GM19043 (cell line): Measurements from ENCODE around the gene WNT5B.

Experiments
- ATAC-seq: cut with Tn5 transposase; IDR thresholded peaks from one replicate; pipeline ENCODE4 v1.9.1; 2021; ENCODE audit warnings: low read depth; ENCODE audit not compliant: unreplicated experiment

The WNT5B gene

GRCh38 chr12:1646569-1647284, 17.7 kb downstream of the WNT5B start:
- no peak for ATAC-seq

GRCh38 chr12:1647285-1647669, 18.2 kb downstream of the WNT5B start:
- ATAC-seq = no peak

- no peak for ATAC-seq
These were observed 21.4 kb downstream of the WNT5B start for GRCh38 chr12:1650260-1650977.

- no peak for ATAC-seq
These were observed 21.9 kb downstream of the WNT5B start for GRCh38 chr12:1650978-1651361.

GRCh38 chr12:1651946-1652345, 22.9 kb downstream of the WNT5B start:
- ATAC-seq = no peak

- no peak for ATAC-seq
These were observed 26.3 kb downstream of the WNT5B start for GRCh38 chr12:1655225-1655788.

- no peak for ATAC-seq
These were observed 27.9 kb downstream of the WNT5B start for GRCh38 chr12:1656902-1657301.

GRCh38 chr12:1657688-1658087, 28.7 kb downstream of the WNT5B start:
- no peak for ATAC-seq

GRCh38 chr12:1660304-1661187, 31.5 kb downstream of the WNT5B start:
- ATAC-seq = no peak

- peak; percentile 74 for ATAC-seq
These were observed 32.7 kb downstream of the WNT5B start for GRCh38 chr12:1661553-1662335.

GRCh38 chr12:1662761-1663439, 33.9 kb downstream of the WNT5B start:
- ATAC-seq = no peak

GRCh38 chr12:1663440-1664132, 34.6 kb downstream of the WNT5B start:
- no peak for ATAC-seq

GRCh38 chr12:1665366-1665765, 36.3 kb downstream of the WNT5B start:
- ATAC-seq = no peak

GRCh38 chr12:1666215-1666614, 37.2 kb downstream of the WNT5B start:
- ATAC-seq = no peak

- ATAC-seq = no peak
These were observed 37.7 kb downstream of the WNT5B start for GRCh38 chr12:1666685-1667162.

- no peak for ATAC-seq
These were observed 40.0 kb downstream of the WNT5B start for GRCh38 chr12:1668833-1669543.

- no peak for ATAC-seq
These were observed 41.6 kb downstream of the WNT5B start for GRCh38 chr12:1670358-1671268.
